Measurements from ENCODE around the gene SH3GL2.

The SH3GL2 gene

DNA sequence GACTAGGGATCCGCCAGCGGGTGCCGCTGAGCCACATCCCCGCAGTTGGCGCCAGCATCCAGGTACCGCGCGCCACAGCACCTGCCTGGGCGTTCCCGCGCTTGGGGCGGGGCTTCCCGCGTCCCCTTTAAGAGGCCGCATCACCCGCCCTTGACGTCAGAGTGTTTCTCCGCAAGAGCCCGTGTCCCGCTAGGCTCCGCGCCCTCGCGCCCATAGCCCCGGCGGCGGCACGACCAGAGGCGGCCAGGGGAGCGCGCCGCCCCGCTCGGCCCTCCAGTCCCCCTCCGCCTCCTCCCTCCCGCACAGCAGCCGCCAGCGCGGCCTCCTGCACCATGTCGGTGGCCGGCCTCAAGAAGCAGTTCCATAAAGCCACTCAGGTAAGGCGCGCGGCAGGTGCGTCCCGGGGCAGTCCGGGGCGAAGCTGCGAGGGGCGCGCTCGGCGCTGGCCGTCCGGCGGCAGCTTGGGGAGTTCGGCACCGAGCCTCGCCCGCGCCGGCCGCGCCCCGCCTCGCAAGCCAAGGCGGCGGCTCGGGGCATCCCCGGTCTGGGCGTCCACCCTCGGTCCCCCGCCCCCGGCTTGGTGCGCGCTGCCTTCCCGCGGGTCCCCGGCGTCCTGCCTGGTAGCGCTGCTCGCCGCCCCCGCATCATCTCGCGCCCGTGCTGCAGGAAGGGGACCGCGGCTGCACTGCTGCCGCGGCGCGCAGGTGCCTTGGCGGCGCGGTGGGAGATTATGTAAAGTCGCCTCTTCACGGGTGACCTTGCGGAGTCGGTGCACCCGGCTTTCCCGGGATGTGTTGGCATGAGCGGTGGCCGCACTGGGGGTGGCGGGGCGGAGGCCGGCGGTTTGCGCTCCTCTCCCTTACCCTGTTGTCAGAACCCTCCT is at the start of gene SH3GL2:
TSS of gene SH3GL2 (plus strand) at position 156 of the 883 bp plus-strand sequence.
- DNase-seq (ENCODE audit: low spot score): no peak

DNA sequence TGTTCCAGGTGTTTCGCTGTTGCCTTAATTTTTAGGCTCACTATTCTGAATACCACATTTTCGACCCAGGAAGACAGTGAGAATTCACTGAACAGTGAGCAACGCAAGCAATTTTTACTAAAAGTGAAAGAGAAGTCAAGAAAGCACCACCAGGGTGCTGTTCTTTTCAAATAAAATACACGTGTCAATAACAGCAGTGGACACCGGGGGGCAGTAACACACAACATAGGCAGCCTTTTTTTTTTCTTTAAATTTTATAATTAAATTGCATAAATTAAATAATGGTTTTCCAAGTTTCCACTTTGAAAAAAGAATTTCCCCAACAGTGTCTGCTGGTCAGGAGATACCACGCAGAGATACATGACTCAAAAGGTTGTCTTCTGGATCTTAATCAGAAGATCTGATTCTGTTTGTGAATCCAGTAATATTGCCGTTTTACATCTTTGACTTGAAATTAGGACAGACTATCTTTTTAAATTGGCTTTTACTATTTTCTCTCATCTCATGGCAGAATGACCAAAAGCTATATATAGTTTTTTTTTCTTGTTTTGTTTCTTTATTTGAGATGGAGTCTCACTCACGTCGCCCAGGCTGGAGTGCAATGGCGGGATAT is 47.1 kb upstream of the SH3GL2 start:
- no peak for DNase-seq (ENCODE audit: low spot score)

DNA sequence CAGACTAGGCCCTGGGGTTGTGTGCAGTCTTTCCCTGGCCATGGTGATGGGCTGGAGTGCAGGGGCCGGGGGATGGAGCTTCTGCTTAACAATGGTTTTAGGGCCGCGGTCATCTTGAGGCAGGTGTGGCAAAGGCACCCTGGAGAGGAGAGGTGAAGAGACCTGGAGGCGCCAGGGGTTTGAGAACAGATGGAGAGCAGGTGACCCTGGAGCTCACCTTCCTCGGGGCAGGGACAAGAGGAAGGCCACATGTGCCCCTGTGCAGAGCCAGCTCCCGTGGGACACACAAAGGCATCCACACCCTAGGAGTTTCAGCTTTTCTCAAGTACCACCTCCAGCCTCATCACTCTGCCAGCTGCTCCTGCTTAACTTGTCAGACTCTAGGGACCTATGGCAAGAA is 46.4 kb upstream of the SH3GL2 start:
- DNase-seq (ENCODE audit: low spot score): no peak

DNA sequence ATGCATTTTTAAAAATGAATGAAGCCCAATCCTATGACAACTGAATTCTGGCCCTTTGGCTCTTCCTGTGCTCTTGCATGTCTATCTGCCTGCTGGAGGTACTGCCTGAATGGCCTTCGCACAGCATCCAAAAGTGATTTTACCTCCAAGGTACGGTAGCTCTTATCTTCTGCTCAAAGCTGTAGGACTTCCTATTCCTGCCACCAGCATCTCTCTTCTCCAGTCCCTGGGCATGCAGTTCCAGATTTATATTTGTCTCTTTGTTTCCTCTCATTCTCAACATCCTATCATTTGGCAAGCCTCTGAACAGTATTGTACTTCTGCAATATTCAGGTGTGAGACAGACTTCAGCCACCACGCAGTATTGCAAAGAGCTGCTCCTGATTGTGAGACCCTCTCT is 43.7 kb upstream of the SH3GL2 start:
- no peak for DNase-seq (ENCODE audit: low spot score)

DNA sequence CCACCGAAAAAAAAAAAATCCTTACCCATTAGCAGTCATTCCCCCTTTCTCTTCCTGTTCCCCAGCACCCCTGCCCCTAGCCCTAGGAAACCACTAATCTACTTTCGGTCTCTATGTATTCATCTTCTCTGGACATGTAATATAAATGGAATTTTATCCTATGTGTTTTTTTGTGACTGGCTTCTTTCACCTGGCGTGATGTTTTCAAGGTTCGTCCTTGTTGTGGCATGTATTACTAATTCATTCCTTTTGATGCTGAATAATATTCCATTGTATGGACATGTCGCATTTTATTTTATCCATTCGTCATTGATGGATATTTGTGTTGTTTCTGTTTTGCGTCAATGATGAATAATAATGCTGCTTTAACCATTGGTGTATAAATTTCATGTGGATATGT is 42.8 kb upstream of the SH3GL2 start:
- no peak for DNase-seq (ENCODE audit: low spot score)

DNA sequence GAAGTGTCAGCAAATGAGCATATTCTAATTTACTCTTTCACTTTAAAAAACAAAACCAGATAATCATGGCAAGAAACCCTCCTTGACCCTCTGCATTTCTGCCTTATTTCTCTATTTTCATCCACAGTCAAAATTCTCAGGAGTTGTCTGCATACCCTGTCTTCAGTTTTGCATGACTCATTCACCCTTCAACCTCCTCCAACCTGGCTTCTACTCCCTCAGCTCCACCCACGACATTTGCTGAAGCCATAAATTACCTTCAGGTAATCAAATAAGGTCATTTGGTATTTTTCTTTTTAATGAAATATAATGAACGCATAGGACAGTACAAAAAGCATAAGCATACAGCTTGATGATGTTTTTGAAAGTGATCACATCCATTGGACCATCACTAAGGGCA is 27.8 kb upstream of the SH3GL2 start:
- no peak for DNase-seq (ENCODE audit: low spot score)

DNA sequence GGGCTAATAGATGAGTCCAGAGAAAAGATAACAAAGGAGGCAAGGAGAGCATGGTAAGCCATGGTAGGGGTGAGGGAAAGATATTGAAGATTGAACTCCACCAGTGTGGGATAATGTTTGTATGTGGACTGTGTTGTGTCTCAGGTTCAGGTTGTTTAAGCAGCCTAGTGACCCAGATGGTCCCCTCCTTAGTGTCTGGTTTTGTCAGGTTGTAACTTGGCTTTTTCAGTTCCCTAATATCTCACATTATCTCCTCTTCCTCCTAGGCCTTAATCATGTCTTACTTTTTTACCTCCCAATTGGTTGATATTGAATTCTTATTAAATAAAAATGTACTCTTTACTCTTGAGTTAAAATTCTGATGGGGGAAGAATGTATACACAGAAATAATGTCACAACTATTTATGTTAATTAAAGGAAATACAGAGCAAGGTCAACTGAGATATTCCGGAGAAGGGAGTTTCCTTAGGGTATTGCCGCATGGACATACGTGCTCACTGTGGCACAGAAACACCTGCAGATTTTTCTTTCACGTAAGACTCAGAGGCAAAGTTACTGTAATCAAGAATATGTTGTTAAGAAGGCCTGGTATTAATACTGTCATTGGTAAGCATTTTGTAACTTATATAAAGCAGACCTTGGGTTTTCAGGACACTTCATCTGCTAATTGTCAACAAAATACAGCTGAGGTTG is 23.4 kb upstream of the SH3GL2 start:
- DNase-seq (ENCODE audit: low spot score): no peak

DNA sequence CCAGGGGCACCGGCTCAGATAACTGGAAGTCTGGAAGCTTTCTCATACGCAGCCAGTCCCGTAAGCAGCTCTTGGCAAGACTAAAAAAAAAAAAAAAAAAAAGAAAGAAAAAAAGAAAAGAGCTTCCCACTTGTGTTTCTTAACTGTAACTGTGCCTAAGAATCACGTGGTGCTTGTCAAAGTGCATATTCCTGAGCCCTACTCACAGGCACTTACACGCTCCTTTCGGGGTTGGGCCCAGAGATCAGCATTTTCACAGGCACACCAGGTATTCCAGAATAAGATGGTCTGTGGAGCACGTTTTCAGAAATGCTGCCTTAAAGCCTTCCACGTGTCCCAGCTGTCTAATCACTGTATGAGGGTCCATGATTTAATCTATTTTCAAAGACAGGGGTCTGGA is 22.6 kb upstream of the SH3GL2 start:
- no peak for DNase-seq (ENCODE audit: low spot score)

DNA sequence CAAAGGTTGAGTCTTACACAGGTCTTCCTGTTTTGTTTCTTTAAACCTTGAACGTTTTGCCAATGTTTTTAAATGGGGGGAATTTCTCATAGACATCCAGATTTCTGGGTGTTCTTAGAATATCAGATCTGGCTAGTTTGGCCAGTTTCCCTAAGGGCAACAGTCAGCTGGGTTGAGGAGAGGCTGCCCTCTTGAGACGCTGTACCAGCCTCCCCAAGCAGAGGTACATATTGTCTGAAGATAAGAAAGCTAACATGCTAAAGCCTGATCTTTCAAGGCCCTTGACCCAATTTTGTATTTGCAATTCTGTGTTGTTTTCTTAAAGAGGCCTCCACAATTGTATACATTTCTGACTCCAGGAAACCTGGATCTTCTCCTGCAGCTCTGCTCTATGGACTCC is 21.9 kb upstream of the SH3GL2 start:
- DNase-seq (ENCODE audit: low spot score): no peak

DNA sequence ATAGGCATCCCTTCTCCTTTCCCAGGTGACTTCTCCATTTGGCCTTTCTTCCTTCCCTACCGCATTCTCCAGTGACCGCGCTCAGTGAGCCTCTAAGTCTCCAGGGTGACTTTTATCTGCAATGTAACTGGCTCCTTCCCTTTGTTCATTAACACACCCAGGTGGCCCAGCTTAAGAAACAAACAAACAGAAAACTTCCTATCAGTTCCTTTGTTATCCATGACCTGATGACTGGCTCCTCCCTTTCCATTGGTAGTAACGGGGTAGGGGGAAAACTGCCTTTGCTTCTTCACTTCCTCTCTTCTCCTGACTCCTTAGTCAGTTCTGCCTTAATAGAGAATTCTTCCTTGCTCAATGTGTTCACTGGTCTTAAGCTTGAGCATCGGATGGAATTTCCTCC is 7.0 kb upstream of the SH3GL2 start:
- no peak for DNase-seq (ENCODE audit: low spot score)

DNA sequence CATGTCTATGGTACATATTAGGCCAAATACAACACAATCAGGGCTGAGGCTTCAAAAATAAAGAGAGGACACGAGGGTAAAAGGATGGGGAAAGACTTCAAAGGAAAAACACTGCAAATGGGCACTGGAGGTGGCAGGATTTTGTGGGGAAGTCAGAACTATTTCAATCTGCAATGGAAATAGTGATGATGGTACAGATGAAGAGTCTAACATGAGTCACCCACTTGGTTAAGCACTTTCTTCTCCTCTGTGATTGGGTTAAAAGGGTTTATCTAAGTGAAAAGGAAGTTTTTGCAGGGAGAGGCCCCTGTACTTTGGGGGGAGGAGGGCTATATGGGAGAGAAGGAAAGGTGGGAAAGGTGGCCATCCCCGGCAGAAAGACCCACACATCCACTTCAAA is 4.5 kb upstream of the SH3GL2 start:
- no peak for DNase-seq (ENCODE audit: low spot score)

DNA sequence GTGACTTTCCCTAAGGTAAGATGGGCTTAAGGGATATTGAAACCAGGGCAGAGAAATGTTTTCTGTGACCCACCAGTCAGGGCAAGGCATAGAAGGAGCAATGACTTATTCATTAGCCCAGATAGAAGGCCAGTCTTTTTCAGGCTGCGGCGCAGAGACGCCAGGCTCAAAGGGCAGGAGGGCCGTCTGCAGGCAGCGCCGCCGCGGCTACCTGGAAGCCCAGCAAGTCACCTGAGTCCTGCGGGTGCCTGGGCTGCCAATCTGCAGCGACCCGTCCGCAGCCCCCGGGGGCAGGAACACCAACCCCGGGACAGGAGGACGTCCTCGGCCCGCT is 322 bp upstream of the SH3GL2 start:
- DNase-seq (ENCODE audit: low spot score): no peak

DNA sequence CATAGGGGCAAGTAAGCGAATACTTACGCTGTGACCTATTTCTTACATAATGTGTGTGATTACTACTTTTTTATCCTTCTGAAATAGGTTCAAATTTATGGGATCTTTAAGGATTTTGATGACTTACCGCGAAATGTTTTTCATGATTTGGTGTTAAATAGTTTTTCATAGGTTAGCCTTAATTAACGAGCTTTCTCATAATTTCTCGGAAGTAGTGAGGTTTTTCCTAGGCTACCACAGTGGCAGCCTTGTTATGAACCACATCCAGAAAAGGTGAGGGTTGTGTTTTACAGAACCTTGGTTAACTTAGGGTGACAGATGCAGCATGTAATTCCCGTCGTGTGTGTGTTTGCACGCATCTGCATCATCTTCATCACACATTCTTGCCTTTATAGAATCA is 1.3 kb downstream of the SH3GL2 start:
- DNase-seq (ENCODE audit: low spot score): no peak

DNA sequence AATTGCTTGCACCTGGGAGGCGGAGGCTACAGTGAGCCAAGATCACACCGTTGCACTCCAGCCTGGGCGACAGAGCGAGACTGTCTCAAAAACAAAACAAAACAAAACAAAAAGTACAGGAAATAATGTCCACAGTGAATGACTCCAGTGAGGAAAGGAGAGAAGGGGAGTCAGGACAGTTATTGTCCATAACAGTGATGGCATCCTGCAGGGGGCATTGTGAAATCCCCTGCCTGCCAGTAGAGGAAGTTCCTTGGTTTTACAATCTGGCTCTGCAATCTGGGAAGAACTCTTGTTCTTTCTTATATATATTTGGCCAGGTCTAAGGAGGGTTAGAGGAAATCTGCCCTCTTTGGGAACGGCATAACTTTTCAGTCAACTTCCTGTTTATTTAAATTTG is 8.2 kb downstream of the SH3GL2 start:
- DNase-seq (ENCODE audit: low spot score): no peak

DNA sequence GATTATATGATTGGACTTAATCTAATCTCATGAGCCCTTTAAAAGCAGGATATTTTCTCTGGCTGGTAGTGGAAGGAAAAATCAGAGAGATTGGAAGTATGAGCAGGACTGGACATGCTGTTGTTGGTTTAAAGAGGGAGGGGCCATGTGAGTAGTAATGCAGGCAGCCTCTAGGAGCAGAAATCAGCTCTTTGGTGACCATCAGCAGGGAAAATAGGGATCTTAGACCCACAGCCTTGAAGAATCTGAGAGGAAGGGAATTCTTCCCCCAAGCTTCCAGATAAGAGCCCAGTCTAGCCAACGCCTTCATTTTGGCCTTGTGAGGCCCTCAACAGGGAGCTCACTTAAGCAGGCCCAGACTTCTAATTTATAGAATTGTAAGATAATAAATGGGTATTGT is 9.5 kb downstream of the SH3GL2 start:
- DNase-seq (ENCODE audit: low spot score): no peak

DNA sequence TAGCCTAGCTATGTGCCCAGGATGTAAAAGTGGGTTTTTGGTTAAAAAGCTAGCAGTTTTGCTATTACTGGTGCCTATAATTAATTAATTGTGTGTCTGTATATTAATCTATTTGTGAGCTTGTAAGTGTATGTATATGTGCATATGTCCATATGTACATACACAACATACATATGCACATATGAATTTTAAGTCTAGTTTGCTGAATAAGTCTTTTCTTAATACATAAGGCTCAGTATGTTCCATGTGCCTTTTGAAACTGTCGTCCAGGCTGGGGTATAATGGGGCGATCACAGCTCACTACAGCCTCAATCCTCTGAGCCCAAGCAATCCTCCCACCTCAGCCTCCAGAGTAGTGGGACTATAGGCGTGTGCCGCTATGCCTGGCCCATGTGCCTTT is 10.1 kb downstream of the SH3GL2 start:
- DNase-seq (ENCODE audit: low spot score): no peak

DNA sequence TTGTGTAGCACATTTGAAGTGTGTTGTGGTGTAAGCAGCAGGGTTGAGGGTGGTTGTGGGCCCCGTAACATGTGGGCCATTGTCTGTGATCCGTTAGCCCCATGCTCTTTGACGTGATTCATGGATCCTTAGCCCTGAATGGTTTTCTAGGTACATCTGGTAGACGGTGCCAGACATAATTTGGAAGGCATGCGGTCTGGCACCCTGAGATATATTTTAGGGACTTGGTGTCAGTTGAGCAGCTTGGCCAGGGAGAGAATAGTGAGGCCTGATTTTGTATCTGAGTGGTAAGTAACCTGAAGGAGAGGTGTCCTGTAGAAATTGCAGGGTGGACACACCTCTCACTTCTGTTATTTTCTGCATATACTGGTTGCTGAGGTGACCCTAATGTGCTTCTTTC is 10.9 kb downstream of the SH3GL2 start:
- no peak for DNase-seq (ENCODE audit: low spot score)

DNA sequence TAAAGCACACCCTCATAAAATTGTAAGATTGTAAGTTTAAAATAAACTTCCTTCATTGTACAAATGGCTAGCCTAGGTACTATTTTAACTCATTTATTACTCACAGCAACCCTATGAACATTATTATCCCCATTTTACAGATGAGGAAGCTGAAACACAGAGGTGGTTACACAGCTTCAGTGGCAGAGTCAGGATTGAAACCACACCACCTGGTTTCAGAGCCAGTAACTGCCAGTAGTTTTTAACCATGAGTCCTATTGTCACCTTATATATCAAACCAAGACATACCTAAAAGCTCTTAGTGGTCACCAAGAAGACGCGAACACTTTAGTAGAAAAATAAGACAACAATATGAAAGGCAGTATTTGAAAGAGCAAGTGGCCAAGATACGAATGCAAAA is 16.1 kb downstream of the SH3GL2 start:
- DNase-seq (ENCODE audit: low spot score): no peak

DNA sequence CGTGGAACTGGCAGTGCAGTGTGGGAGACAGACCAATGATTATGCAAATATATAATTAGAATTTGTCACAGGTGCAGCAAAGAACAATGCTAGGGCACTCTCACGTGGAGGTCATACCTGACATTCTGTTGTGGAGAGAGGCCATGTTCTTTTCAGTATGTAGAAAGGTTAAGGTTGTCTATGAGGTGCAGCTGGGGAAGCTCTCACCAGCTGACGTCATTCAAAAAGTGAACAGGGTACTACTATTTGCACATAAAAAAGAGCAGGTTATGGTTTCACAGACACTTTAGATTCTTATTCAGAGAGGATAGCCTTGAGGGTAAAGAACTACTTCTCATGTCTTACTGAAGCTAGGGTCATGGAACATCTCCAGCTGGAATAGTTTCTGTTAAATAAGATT is 19.1 kb downstream of the SH3GL2 start:
- no peak for DNase-seq (ENCODE audit: low spot score)

DNA sequence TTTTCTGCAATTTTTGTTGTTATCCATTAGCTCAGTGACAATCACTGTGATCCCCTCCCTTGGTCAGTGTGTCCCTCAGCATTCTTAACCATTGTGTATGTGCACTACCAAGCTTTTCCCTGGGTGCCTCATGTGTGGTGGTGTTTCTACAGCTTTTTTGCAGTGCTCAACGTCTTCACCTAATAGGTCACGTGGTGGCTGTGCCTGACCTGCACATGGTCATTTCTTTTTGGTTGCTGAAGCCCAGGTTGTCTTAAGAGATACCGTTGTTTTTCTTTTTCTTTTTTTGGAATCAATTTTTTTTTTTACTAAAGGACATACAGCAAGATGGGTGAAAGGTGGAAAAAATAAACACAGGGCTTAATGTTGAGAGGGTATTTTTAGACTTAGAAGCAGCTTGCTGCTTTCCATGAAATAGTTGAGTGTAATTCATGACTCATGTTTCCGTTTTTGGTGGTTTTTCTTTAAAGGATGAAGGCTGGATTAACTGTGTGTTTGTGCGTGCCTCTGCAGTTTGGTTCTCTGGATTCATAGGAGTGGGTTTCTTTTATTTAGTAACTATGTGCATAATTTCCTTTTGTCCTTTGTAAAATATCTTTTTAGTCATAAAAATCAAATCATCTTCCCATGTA is 22.2 kb downstream of the SH3GL2 start:
- no peak for DNase-seq (ENCODE audit: low spot score)

DNA sequence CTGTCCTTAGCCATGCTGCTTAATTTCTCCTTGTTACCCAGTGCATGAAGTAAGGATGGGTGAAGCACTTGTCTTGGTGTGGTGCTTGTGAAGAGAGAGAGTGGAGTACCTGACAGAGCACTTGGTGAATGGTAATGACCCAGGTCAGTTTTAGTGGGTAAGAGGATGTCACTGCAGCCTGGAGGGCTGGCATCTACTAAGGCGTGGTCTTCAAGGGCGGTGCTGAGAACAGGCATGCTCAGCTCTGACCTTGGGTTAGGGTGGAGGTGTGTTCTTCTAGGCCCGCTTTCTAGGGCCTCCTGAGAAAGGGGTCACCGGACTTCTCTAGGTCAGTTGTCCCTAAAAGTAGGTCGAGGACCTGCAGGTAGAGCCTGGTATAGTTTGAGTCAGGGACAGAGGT is 25.7 kb downstream of the SH3GL2 start:
- DNase-seq (ENCODE audit: low spot score): no peak

DNA sequence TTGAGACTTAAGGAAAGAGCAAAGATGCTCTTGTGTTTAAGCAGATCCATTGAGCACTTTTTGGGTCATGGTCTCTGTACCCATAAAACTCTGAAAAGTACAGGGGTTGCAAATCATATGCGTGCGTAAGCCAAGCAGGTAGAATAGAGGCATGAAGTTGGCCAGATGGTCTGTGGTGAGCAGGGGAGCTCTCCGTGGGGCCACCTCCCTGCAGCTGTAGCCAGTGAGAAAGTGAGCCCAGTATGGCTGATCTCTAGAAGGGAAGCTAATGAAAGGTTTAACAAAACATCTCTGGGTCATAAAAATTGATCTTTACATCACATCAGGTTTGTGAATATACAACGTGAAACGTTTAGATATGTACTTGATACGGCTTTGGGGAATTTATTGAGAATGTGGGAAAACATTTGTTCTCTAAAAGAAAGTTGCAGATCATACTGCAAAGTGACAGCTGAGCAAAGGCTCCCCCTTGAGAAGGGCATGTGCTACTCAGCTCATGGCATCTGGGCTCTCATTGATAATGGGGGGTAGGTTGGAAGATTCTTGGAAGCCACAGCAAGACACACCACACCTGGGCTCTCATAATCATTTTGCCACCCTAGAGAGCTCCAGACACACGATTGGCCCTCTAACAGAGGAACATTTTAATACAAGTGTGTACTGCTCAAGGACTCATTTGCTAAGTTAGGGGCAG is 30.6 kb downstream of the SH3GL2 start:
- DNase-seq (ENCODE audit: low spot score): no peak

Data from left forelimb (tissue), 1 donor.